Measurements from ENCODE around the gene MAD1L1. TPM values are rescaled to one million over a fixed set of nuclear protein-coding genes. Genes with fewer than 3 reads are reported as not detected.

Gene MAD1L1
- total and polyA plus RNA-seq, 2 of the 4 experiments (the other 2 are of a cell fraction), result 29.0 to 40.9 TPM

GRCh38 chr7:2031451-2031845 is 201.3 kb downstream of the MAD1L1 start:
- no peak overlapping the region; the same call in 1 of the 2 replicates for H3K4ac ChIP-seq (ENCODE audit: low read depth, low read length)
- no peak overlapping the region for H2BK120ac ChIP-seq (ENCODE audit: low read depth, low read length)
- H2AK5ac ChIP-seq (ENCODE audit: low read depth, low read length), result no peak overlapping the region
- H3K9me1 ChIP-seq (ENCODE audit: insufficient read depth, low read length), result peaks cover 10% of the 10 kb centered on the region
- TF ChIP-seq NFE2L2 (IDR thresholded peaks at IDR 0.05; ENCODE audit: low read depth, low read length) (no peak), ELK1 (IDR thresholded peaks at IDR 0.05; ENCODE audit: borderline replicate concordance, low read depth, low read length) (no peak), MXI1 (IDR thresholded peaks at IDR 0.05; ENCODE audit: borderline replicate concordance, low read depth, low read length) (no peak), CEBPB (IDR thresholded peaks at IDR 0.05; ENCODE audit: low read depth, low read length) (no peak), CHD1 (IDR thresholded peaks at IDR 0.05; ENCODE audit: low read depth, low read length) (no peak), BHLHE40 (IDR thresholded peaks at IDR 0.05; ENCODE audit: low read depth, low read length) (no peak), POLR2A (IDR thresholded peaks at IDR 0.05; ENCODE audit: low read depth, low read length) (no peak), CTCF (conservative IDR thresholded peaks at IDR 0.05; ENCODE audit: low read depth, low read length) (no peak)
- H3K27me3 ChIP-seq (ENCODE audit: control insufficient read depth, insufficient read depth, low read length), result no peaks in the 10 kb centered on the region
- no peak overlapping the region for H3K18ac ChIP-seq (ENCODE audit: low read depth, low read length)
- in situ Hi-C loops (cut with MboI; ENCODE audit: low sequenced_read_pairs) (no loop called here), dilution Hi-C loops (cut with HindIII; ENCODE audit: low sequenced_read_pairs, unreplicated experiment) (no loop called here), intact Hi-C loops (cut with micrococcal nuclease) (no loop called here)
- H3K36me3 ChIP-seq (ENCODE audit: control insufficient read depth, insufficient read depth, low read length), result no peaks in the 10 kb centered on the region
- H3K14ac ChIP-seq (replicated peaks; ENCODE audit: low read depth, low read length), result no peak overlapping the region
- no TSS peak for BruUV-seq (replicated peaks)
- peaks cover 15% of the 10 kb centered on the region for H3K9me3 ChIP-seq (ENCODE audit: control insufficient read depth, insufficient read depth, low read length)
- no peak overlapping the region for H3K27ac ChIP-seq (ENCODE audit: insufficient read depth, low read length)
- H3K56ac ChIP-seq (ENCODE audit: extremely low read depth, insufficient read depth, low read length), result no peak overlapping the region
- no peak for DNase-seq
- no peak for ATAC-seq (ENCODE audit: low read depth)
- H3K9ac ChIP-seq (ENCODE audit: low read depth, low read length), result no peak overlapping the region
- no peak overlapping the region for H2AK9ac ChIP-seq (replicated peaks; ENCODE audit: low read depth, low read length, poor library complexity)
- no peak overlapping the region for H3K4me3 ChIP-seq (ENCODE audit: insufficient read depth, low read depth, low read length)
- H4K20me1 ChIP-seq (ENCODE audit: insufficient read depth, low read length), result peaks cover 10% of the 10 kb centered on the region; the same call in 1 of the 2 replicates
- H2BK15ac ChIP-seq (ENCODE audit: low read depth, low read length), result no peak overlapping the region
- no peak overlapping the region for H3K23ac ChIP-seq (ENCODE audit: low read depth, low read length)
- H3K4me2 ChIP-seq (ENCODE audit: low read depth, low read length), result no peak overlapping the region
- H2BK20ac ChIP-seq (ENCODE audit: low read depth, low read length), result no peak overlapping the region
- no peak overlapping the region for H2AFZ ChIP-seq (replicated peaks; ENCODE audit: low read length, poor library complexity)
- WGBS, 2 experiments (ENCODE audit: extremely low coverage in 2 of 2, insufficient read length in 1 of 2), result 97% methylated on average over 9 of the region's 13 CpGs; no CpG with 5 or more reads in 1 of the 2 experiments
- H3K79me1 ChIP-seq (ENCODE audit: low read depth in 1 of 2, low read length in 2 of 2), result peaks cover 8 to 24% of the 10 kb centered on the region in 2 experiments; a peak in 3 of 4 replicates
- no peak overlapping the region for H2BK5ac ChIP-seq (ENCODE audit: low read depth, low read length, poor library complexity, severe bottlenecking)
- H3K4me1 ChIP-seq (ENCODE audit: control insufficient read depth, insufficient read depth, low read length), result peaks cover 9% of the 10 kb centered on the region
- H4K8ac ChIP-seq (ENCODE audit: low read depth in 2 of 2, low read length in 2 of 2), result no peak overlapping the region
- no peak overlapping the region for H4K91ac ChIP-seq (ENCODE audit: insufficient read depth, low read depth, low read length)
- CTCF ChIA-PET, result no interaction called here
- no peak overlapping the region for H4K5ac ChIP-seq (ENCODE audit: low read depth, low read length)
- POLR2A ChIA-PET (ENCODE audit: unreplicated experiment), result no interaction called here
